SK-N-SH treated with all-trans-retinoic acid at 6 μM for 48 hours (cell line): ENCODE results near the gene GC.

Experiments
- ATAC-seq: fragments of 200-7000 bp; cut with Tn5 transposase; 3 replicates; pipeline ENCODE4 v1.9.1; 2020; ENCODE audit warnings: mild to moderate bottlenecking, moderate library complexity
- ARNTL ChIP-seq: fragments of 450-650 bp; formaldehyde crosslinking; IDR thresholded peaks from 2 replicates; pipeline ENCODE4 v1.5.0; 2020; ENCODE audit warnings: low read depth, mild to moderate bottlenecking, moderate library complexity, borderline replicate concordance
- BACH2 ChIP-seq: fragments of 250-450 bp; sonication (Bioruptor Pico); IDR thresholded peaks from 2 replicates; pipeline ENCODE4 v1.9.0; 2021; ENCODE audit warnings: mild to moderate bottlenecking, borderline replicate concordance
- CSDC2 ChIP-seq: fragments of 250-450 bp; sonication (Bioruptor Pico); IDR thresholded peaks from 2 replicates; pipeline ENCODE4 v1.5.0; 2020; ENCODE audit warnings: mild to moderate bottlenecking, moderate library complexity
- CSRNP3 ChIP-seq: fragments of 250-450 bp; sonication (Bioruptor Pico); IDR thresholded peaks from 2 replicates; pipeline ENCODE4 v1.5.1; 2021; ENCODE audit warnings: mild to moderate bottlenecking, moderate library complexity
- ESRRG ChIP-seq: fragments of 250-450 bp; sonication (Bioruptor Pico); IDR thresholded peaks from 2 replicates; pipeline ENCODE4 v1.6.1; 2021; ENCODE audit warnings: mild to moderate bottlenecking
- GLIS3 ChIP-seq: fragments of 250-450 bp; sonication (Bioruptor Pico); IDR thresholded peaks from 2 replicates; pipeline ENCODE4 v1.5.0; 2020; ENCODE audit warnings: mild to moderate bottlenecking, moderate library complexity
- ISL1 ChIP-seq: fragments of 250-450 bp; sonication (Bioruptor Pico); IDR thresholded peaks from 2 replicates; pipeline ENCODE4 v2.1.2; 2022; ENCODE audit warnings: mild to moderate bottlenecking, moderate library complexity
- OSR1 ChIP-seq: fragments of 250-450 bp; sonication (Bioruptor Pico); IDR thresholded peaks from 2 replicates; pipeline ENCODE4 v1.8.0; 2022; ENCODE audit warnings: moderate library complexity, mild to moderate bottlenecking, inconsistent platforms
- POU6F1 ChIP-seq: fragments of 250-450 bp; sonication (Bioruptor Pico); IDR thresholded peaks from 2 replicates; pipeline ENCODE4 v1.8.0; 2021; ENCODE audit warnings: low read depth, mild to moderate bottlenecking, moderate library complexity, borderline replicate concordance
- PPARA ChIP-seq: fragments of 250-450 bp; sonication (Bioruptor Pico); IDR thresholded peaks from 2 replicates; pipeline ENCODE4 v1.5.0; 2020; ENCODE audit warnings: mild to moderate bottlenecking, borderline replicate concordance
- RARB ChIP-seq: fragments of 250-450 bp; sonication (Bioruptor Pico); IDR thresholded peaks from 2 replicates; pipeline ENCODE4 v1.8.0; 2021; ENCODE audit warnings: mild to moderate bottlenecking, moderate library complexity
- SNAI2 ChIP-seq: fragments of 250-450 bp; sonication (Bioruptor Pico); IDR thresholded peaks from 2 replicates; pipeline ENCODE4 v1.5.0; 2020; ENCODE audit warnings: mild to moderate bottlenecking, moderate library complexity
- TCF4 ChIP-seq: fragments of 250-450 bp; sonication (Bioruptor Pico); IDR thresholded peaks from 2 replicates; pipeline ENCODE4 v1.8.0; 2021; ENCODE audit warnings: mild to moderate bottlenecking, moderate library complexity, borderline replicate concordance
- TOX ChIP-seq: fragments of 250-450 bp; sonication (Bioruptor Pico); IDR thresholded peaks from 2 replicates; pipeline ENCODE4 v1.8.0; 2021; ENCODE audit warnings: mild to moderate bottlenecking, moderate library complexity, borderline replicate concordance
- ZC3H10 ChIP-seq: fragments of 250-450 bp; sonication (Bioruptor Pico); IDR thresholded peaks from 2 replicates; pipeline ENCODE4 v1.5.1; 2021; ENCODE audit warnings: mild to moderate bottlenecking, moderate library complexity
- ZFP3 ChIP-seq: fragments of 250-450 bp; sonication (Bioruptor Pico); IDR thresholded peaks from 2 replicates; pipeline ENCODE4 v1.5.0; 2020; ENCODE audit warnings: mild to moderate bottlenecking, moderate library complexity
- ZFP30 ChIP-seq: fragments of 450-650 bp; formaldehyde crosslinking; IDR thresholded peaks from 2 replicates; pipeline ENCODE4 v1.5.0; 2022; ENCODE audit warnings: mild to moderate bottlenecking, moderate library complexity
- ZNF565 ChIP-seq: fragments of 450-650 bp; formaldehyde crosslinking; conservative IDR thresholded peaks from 2 replicates; pipeline ENCODE4 v1.5.0; 2020; ENCODE audit warnings: low read depth, mild to moderate bottlenecking, moderate library complexity
- ZNF70 ChIP-seq: fragments of 450-650 bp; formaldehyde crosslinking; IDR thresholded peaks from 2 replicates; pipeline ENCODE4 v1.5.0; 2020; ENCODE audit warnings: mild to moderate bottlenecking, moderate library complexity
- ZNF8 ChIP-seq: fragments of 450-650 bp; formaldehyde crosslinking; IDR thresholded peaks from 2 replicates; pipeline ENCODE4 v1.5.0; 2020; ENCODE audit warnings: mild to moderate bottlenecking, moderate library complexity
- TF ChIP-seq, protein P1 (sequence below): fragments of 250-450 bp; sonication (Bioruptor Pico); IDR thresholded peaks from 2 replicates; pipeline ENCODE4 v1.5.0; 2020; ENCODE audit warnings: mild to moderate bottlenecking, moderate library complexity

Gene GC

GRCh38 chr4:71774136-71774535 lies 9.7 kb downstream of the GC start:
- ATAC-seq, result no peak
- TF ChIP-seq ZFP30, result no peak
- TF ChIP-seq RARB (CRISPR knock-in tag), result no peak
- TF ChIP-seq SNAI2, result no peak
- TF ChIP-seq OSR1 (CRISPR knock-in tag), result no peak
- TF ChIP-seq POU6F1 (CRISPR knock-in tag), result no peak
- no peak for TF ChIP-seq CSDC2 (CRISPR knock-in tag)
- TF ChIP-seq ZNF8, result no peak
- TF ChIP-seq, protein P1, sequence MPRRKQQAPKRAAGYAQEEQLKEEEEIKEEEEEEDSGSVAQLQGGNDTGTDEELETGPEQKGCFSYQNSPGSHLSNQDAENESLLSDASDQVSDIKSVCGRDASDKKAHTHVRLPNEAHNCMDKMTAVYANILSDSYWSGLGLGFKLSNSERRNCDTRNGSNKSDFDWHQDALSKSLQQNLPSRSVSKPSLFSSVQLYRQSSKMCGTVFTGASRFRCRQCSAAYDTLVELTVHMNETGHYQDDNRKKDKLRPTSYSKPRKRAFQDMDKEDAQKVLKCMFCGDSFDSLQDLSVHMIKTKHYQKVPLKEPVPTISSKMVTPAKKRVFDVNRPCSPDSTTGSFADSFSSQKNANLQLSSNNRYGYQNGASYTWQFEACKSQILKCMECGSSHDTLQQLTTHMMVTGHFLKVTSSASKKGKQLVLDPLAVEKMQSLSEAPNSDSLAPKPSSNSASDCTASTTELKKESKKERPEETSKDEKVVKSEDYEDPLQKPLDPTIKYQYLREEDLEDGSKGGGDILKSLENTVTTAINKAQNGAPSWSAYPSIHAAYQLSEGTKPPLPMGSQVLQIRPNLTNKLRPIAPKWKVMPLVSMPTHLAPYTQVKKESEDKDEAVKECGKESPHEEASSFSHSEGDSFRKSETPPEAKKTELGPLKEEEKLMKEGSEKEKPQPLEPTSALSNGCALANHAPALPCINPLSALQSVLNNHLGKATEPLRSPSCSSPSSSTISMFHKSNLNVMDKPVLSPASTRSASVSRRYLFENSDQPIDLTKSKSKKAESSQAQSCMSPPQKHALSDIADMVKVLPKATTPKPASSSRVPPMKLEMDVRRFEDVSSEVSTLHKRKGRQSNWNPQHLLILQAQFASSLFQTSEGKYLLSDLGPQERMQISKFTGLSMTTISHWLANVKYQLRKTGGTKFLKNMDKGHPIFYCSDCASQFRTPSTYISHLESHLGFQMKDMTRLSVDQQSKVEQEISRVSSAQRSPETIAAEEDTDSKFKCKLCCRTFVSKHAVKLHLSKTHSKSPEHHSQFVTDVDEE, result no peak
- no peak for TF ChIP-seq GLIS3 (CRISPR knock-in tag)
- TF ChIP-seq TOX (CRISPR knock-in tag), result no peak
- no peak for TF ChIP-seq BACH2 (CRISPR knock-in tag)
- TF ChIP-seq TCF4 (CRISPR knock-in tag), result no peak
- TF ChIP-seq ARNTL, result no peak
- no peak for TF ChIP-seq ZFP3
- no peak for TF ChIP-seq ZNF565 (CRISPR knock-in tag)
- no peak for TF ChIP-seq ZC3H10 (CRISPR knock-in tag)
- TF ChIP-seq, all 23 proteins: peak for 0

GRCh38 chr4:71773004-71773403 lies 10.9 kb downstream of the GC start:
- no peak for ATAC-seq
- no peak for TF ChIP-seq CSRNP3
- TF ChIP-seq TCF4 (CRISPR knock-in tag), result no peak
- no peak for TF ChIP-seq ESRRG
- no peak for TF ChIP-seq ISL1 (CRISPR knock-in tag)
- TF ChIP-seq ZNF70, result no peak
- no peak for TF ChIP-seq ZC3H10 (CRISPR knock-in tag)
- TF ChIP-seq TOX (CRISPR knock-in tag), result no peak
- TF ChIP-seq PPARA (CRISPR knock-in tag), result no peak
- TF ChIP-seq CSDC2 (CRISPR knock-in tag), result no peak
- TF ChIP-seq OSR1 (CRISPR knock-in tag), result no peak

- ATAC-seq, result no peak
- TF ChIP-seq ESRRG (no peak), CSDC2 (CRISPR knock-in tag) (no peak), GLIS3 (CRISPR knock-in tag) (no peak), TCF4 (CRISPR knock-in tag) (no peak), SNAI2 (no peak)
- TF ChIP-seq, protein P1, result no peak
These were observed 11.3 kb downstream of the GC start for GRCh38 chr4:71772592-71772991.

DNA sequence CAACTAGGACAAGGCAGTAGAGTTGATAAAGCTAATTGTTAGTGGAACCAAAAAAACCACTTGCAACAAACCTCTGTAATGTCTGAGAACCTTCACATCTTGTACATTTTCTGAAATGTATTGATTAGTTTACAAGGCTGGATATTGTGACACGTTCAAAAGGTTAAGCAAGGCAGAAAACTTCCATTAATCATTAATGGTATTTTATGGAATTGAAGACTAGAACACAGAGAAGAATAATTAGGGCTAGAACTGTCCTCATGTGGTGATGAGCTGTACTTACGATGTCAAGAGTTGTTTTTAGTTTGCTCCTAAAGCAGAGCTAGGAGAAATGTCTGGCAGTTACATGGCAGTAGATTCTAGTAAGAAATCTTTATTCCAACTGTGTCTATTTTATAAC lies 12.3 kb downstream of the GC start:
- no peak for TF ChIP-seq ESRRG
- no peak for TF ChIP-seq OSR1 (CRISPR knock-in tag)
- TF ChIP-seq POU6F1 (CRISPR knock-in tag), result no peak
- TF ChIP-seq ZNF70, result no peak
- no peak for TF ChIP-seq ZNF8
- no peak for TF ChIP-seq CSDC2 (CRISPR knock-in tag)
- no peak for TF ChIP-seq GLIS3 (CRISPR knock-in tag)
- no peak for TF ChIP-seq SNAI2
- ATAC-seq, result no peak
